Heart left ventricle (tissue), 16 donors: Measurements from ENCODE around the gene ANKS3. TPM values are rescaled to one million over a fixed set of nuclear protein-coding genes. Genes with fewer than 3 reads are reported as not detected.

ENCODE experiments used
- ATAC-seq, 4 donors: fragments of 200-7000 bp; cut with Tn5 transposase; one replicate each; pipeline ENCODE4 v1.9.1; 2020 to 2022; ENCODE audit warnings: moderate library complexity in 4 of 4, mild to moderate bottlenecking in 3 of 4, moderate number of reproducible peaks in 1 of 4
- DNase-seq, 5 donors: peaks; one replicate each; pipeline ENCODE4 v3.0.0-alpha.2; 2020
- H3K27ac ChIP-seq, 12 donors: fragments of 200-600 bp; sonication (generic) in 4 of 12; one replicate each; pipeline versions ENCODE4 v1.5.0 to v1.8.0; 2016 to 2022; ENCODE audit warnings: mild to moderate bottlenecking in 2 of 12
- H3K27me3 ChIP-seq, 9 donors: fragments of 200-600 bp; sonication (generic) in 2 of 9; one replicate each; pipeline versions ENCODE4 v1.5.1 to v1.8.0; 2016 to 2022; ENCODE audit warnings: mild to moderate bottlenecking in 3 of 9
- H3K36me3 ChIP-seq, 9 donors: fragments of 200-600 bp; sonication (generic) in 2 of 9; one replicate each; pipeline versions ENCODE4 v1.5.0 to v1.8.0; 2018 to 2022; ENCODE audit warnings: mild to moderate bottlenecking in 2 of 9
- H3K4me1 ChIP-seq, 12 donors: fragments of 200-600 bp; sonication (generic) in 4 of 12; one replicate each; pipeline versions ENCODE4 v1.5.0 to v1.8.0; 2016 to 2022; ENCODE audit warnings: mild to moderate bottlenecking in 3 of 12
- H3K4me3 ChIP-seq, 12 donors: fragments of 200-600 bp; sonication (generic) in 4 of 12; one replicate each; pipeline versions ENCODE4 v1.5.0 to v1.8.0; 2017 to 2022; ENCODE audit warnings: mild to moderate bottlenecking in 9 of 12, moderate library complexity in 4 of 12
- H3K9me3 ChIP-seq, 12 donors: fragments of 200-600 bp; sonication (generic) in 4 of 12; one replicate each; pipeline versions ENCODE4 v1.5.0 to v1.8.0; 2016 to 2022; ENCODE audit warnings: mild to moderate bottlenecking in 1 of 12
- CTCF ChIP-seq, 12 donors: fragments of 200-600 bp; sonication (generic) in 4 of 12; IDR thresholded peaks; one replicate each; pipeline versions ENCODE4 v1.5.0 to v1.8.0; 2018 to 2022; ENCODE audit warnings: antibody characterized with exemption in 12 of 12, mild to moderate bottlenecking in 5 of 12
- POLR2A ChIP-seq, 2 donors: fragments of 450-650 bp; IDR thresholded peaks; one replicate each; pipeline ENCODE4 v1.6.1; 2017; ENCODE audit warnings: antibody characterized with exemption in 2 of 2, mild to moderate bottlenecking in 2 of 2, moderate library complexity in 2 of 2
- WGBS, 4 donors: extraction: QIAGEN DNeasy Blood & Tissue Kit in 2 of 4; methylation state at CpG; one replicate each; pipeline versions ENCODE4 v1.1.5 to v1.1.7; 2013 to 2018; 5-methylcytosine and 5-hydroxymethylcytosine counted together
- intact Hi-C, 10 donors: fragments of 100-400 bp; cut with DNase I; formaldehyde crosslinking; loops; one replicate each; pipeline versions ENCODE4 v1.11.1 to v1.14.2; 2022
- polyA plus RNA-seq, 2 donors: library from polyadenylated mRNA; stranded (reverse); fragments of 200-250 nt; gene quantifications; one replicate each; pipeline ENCODE4 v1.2.3, GENCODE V29; 2013
- total RNA-seq, 9 donors: library from RNA; depleted of rRNA in 2 of 9; stranded (reverse); fragments of >200 nt in 2 of 9; fragmentation: NEBNext Ultra II Directional in 3 of 9; extraction: Animal tissue kit (Norgen Biotek cat#: 25700) in 3 of 9; gene quantifications; one replicate each; pipeline versions ENCODE4 v1.1.0 to v1.2.4, GENCODE V29; 2016 to 2023
- donor health status: ischemic (EF 13 %, LVEDD 7.1; RV severe dilation, severe dysfunction).
- donor health status: healthy with polysubstance abuse.
- donor health status: DM: no; HTN: yes; CAD: no.
- donor health status: DM: no; HTN: no; CAD: no.
- donor health status: ischemic (EF 25% LVEDD 6.9; RV normal size, moderate dysfunction).
- donor health status: ischemic (EF 25% LVEDD 5.7; RV mildly dilated, moderate dysfunction).
- donor health status: healthy.
- donor health status: DM: yes; HTN: yes; CAD: no.
- donor health status: ischemic (EF 35%, LVEDD 5.7; RV mildly dilated, moderate dysfunction).
- donor health status: nonischemic (EF 11% LVEDD 7.7; RV severe dilation, severe dysfunction).
- donor health status: DM: yes; HTN: yes; CAD: no.
- donor health status: PGD.
- donor health status: ischemic (EF 29% LVEDD 5.4; RV normal size, mild dysfunction).
- donor health status: nonischemic (EF 23%, LVEDD 6.1; RV moderate dilation, normal function).

Gene ANKS3
- total and polyA plus RNA-seq, 11 donors, result 5.1 to 12.7 (median 9.2) TPM

- 37 to 49% (median 46%) methylated on average over 17 to 26 of the region's 26 CpGs for WGBS, 4 donors
- Histone ChIP-seq H3K27me3 (no peaks in the 10 kb centered on the region), H3K9me3 (no peaks in the 10 kb centered on the region), H3K4me1 (peaks cover 5 to 45% (median 26%) of the 10 kb centered on the region in 12 donors), H3K27ac (peak overlapping the region in 11 of 12 donors; percentile 2 to 96 (median 47)), H3K4me3 (peak overlapping the region in 11 of 12 donors; percentile 72 to 100 (median 96)), H3K36me3 (peaks cover 0 to 56% (median 45%) of the 10 kb centered on the region in 9 donors)
- ATAC-seq, result no peak
- intact Hi-C loops, result loop anchor here in 2 of 10 donors (5.0 to 10.0 kb wide), 3 partner anchors 37 to 260 kb away; partner anchors contain the start of genes ANKS3 (in 1 of the 2), DNAAF8 (in 1 of the 2), MGRN1 (in 1 of the 2) and SEC14L5 (in 1 of the 2)
- TF ChIP-seq POLR2A (IDR thresholded peaks at IDR 0.05), result no peak
- TF ChIP-seq CTCF (IDR thresholded peaks at IDR 0.05), result peak in 4 of 12 donors; percentile 11 to 43 (median 32)
- peak in 3 of 5 donors; percentile 53 to 73 (median 55) for DNase-seq
Measured at GRCh38 chr16:4694642-4695451, 39.2 kb downstream of the ANKS3 start.

DNA sequence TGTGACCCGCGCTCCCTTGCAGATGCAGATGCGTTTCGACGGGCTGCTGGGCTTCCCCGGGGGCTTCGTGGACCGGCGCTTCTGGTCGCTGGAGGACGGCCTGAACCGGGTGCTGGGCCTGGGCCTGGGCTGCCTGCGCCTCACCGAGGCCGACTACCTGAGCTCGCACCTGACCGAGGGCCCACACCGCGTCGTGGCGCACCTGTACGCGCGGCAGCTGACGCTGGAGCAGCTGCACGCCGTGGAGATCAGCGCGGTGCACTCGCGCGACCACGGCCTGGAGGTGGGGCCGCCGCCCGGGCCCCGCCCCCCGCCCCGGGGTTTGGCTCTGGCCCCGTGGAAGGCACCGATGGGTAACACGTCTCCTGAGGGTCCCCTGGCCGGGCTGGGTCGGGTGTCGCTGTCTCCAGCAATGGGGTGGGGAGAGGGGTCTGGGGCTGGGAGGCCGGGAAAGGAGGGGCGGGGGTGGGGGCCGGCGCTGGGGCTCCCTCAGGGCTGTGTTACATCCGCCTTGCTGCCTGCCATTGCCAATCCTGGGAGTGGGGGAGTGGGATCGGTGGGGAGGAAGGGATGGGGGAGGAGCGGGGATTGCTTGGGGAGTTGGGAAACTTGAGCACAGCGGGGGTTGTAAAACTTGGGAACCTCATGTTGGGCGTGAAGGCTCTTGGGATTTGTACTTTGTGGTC is 40.0 kb downstream of the ANKS3 start:
- Histone ChIP-seq H3K27me3 (no peaks in the 10 kb centered on the region), H3K27ac (peak overlapping the region; percentile 61 to 96 (median 88)), H3K36me3 (peaks cover 0 to 55% (median 39%) of the 10 kb centered on the region in 9 donors), H3K4me1 (peaks cover 5 to 45% (median 26%) of the 10 kb centered on the region in 12 donors), H3K9me3 (no peaks in the 10 kb centered on the region), H3K4me3 (peak overlapping the region; percentile 72 to 100 (median 96))
- WGBS, 4 donors, result 1 to 5% (median 1%) methylated on average over 11 to 54 of the region's 54 CpGs
- TF ChIP-seq CTCF (IDR thresholded peaks at IDR 0.05) (no peak), POLR2A (IDR thresholded peaks at IDR 0.05) (no peak)
- DNase-seq, result peak in 4 of 5 donors; percentile 40 to 71 (median 58)
- intact Hi-C loops, result loop anchor here in 2 of 10 donors (2.0 to 10.0 kb wide), 3 partner anchors 41 to 261 kb away; partner anchors contain the start of genes ANKS3 (in 1 of the 2), DNAAF8 (in 1 of the 2), MGRN1 (in 1 of the 2) and SEC14L5 (in 1 of the 2)
- peak in 2 of 4 donors; percentile 25 to 35 for ATAC-seq

DNA sequence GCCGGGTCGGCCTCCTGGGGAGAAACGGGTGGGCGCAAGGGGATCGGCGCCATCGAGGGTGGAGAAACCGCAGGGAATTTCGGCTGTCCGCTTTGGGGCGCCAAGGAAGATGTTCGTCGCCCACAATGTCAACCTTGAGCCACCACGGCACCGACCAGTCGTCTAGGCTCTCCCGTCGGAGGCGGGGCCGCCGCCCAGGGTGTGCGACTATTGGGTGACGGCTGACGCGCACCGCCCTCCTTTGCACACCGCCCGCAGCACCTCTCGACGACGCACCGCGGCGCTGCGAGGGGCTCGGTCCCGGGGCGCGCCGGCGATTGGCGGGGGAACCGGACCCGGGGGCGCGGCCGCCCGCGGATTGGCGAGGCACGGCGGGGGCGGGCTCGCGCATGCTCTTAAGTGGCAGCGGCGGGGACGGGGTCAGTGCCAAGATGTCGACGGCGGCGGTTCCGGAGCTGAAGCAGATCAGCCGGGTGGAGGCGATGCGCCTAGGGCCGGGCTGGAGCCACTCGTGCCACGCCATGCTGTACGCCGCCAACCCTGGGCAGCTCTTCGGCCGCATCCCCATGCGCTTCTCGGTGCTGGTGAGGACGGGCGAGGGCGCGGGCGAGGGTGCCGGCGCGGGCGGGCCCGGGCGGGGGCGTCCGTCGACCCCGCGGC is 40.6 kb downstream of the ANKS3 start, which contains the start of gene NUDT16L1:
NUDT16L1 (plus strand) TSS at position 267 of the 660 bp plus-strand sequence; CDS start at position 432, 165 bp downstream.
- H3K36me3 ChIP-seq, result peaks cover 0 to 55% (median 39%) of the 10 kb centered on the region in 9 donors
- DNase-seq (peak; percentile 97 to 99 (median 98)), ATAC-seq (peak; percentile 86 to 95 (median 90))
- H3K4me3 ChIP-seq, result peak within 1 kb of the TSS; percentile 72 to 100 (median 96)
- H3K27ac ChIP-seq, result peak within 1 kb of the TSS; percentile 61 to 96 (median 88)
- H3K9me3 ChIP-seq, result no peaks in the 10 kb centered on the region
- intact Hi-C loops, result loop anchor here in 2 of 10 donors (2.0 to 10.0 kb wide), 3 partner anchors 41 to 261 kb away; partner anchors contain the start of genes ANKS3 (in 1 of the 2), DNAAF8 (in 1 of the 2), MGRN1 (in 1 of the 2) and SEC14L5 (in 1 of the 2)
- no peaks in the 10 kb centered on the region for H3K27me3 ChIP-seq
- H3K4me1 ChIP-seq, result peaks cover 5 to 46% (median 26%) of the 10 kb centered on the region in 12 donors
- TF ChIP-seq POLR2A (IDR thresholded peaks at IDR 0.05) (peak; percentile 13 to 80), CTCF (IDR thresholded peaks at IDR 0.05) (peak in 10 of 12 donors; percentile 13 to 62 (median 40))
- 0 to 1% (median 0%) methylated on average over 25 to 91 of the region's 91 CpGs for WGBS, 4 donors
